Type B pancreatic cell (in vitro differentiated cells): ENCODE measurements around the gene KIF16B. TPM values are rescaled to one million over a fixed set of nuclear protein-coding genes. Genes with fewer than 3 reads are reported as not detected.

ENCODE experiments used
- DNase-seq: peaks from one replicate; pipeline ENCODE4 v3.0.0; 2021; ENCODE audit warnings: mixed read lengths; ENCODE audit not compliant: unreplicated experiment; ENCODE audit errors: extremely low spot score
- H3K27ac Mint-ChIP-seq: 2 replicates; pipeline ENCODE4 v1.8.0; 2021; ENCODE audit warnings: mild to moderate bottlenecking, mixed read lengths
- H3K27me3 Mint-ChIP-seq: 2 replicates; pipeline ENCODE4 v1.8.0; 2021; ENCODE audit warnings: mixed read lengths
- H3K36me3 Mint-ChIP-seq: 2 replicates; pipeline ENCODE4 v1.8.0; 2021; ENCODE audit warnings: mixed read lengths
- H3K4me1 Mint-ChIP-seq: one replicate; pipeline ENCODE4 v1.8.0; 2021; ENCODE audit warnings: mixed read lengths; ENCODE audit not compliant: unreplicated experiment
- H3K4me3 Mint-ChIP-seq: 2 replicates; pipeline ENCODE4 v1.8.0; 2021; ENCODE audit warnings: mild to moderate bottlenecking, mixed read lengths
- H3K9me3 Mint-ChIP-seq: 2 replicates; pipeline ENCODE4 v1.8.0; 2021; ENCODE audit warnings: mixed read lengths
- total RNA-seq: library from RNA; stranded (reverse); gene quantifications from 2 replicates; pipeline ENCODE4 v1.2.1, GENCODE V29; 2021; ENCODE audit warnings: low replicate concordance
- TF ChIP-seq, protein P1 (sequence below): fragments of 200-600 bp; sonication (generic); conservative IDR thresholded peaks from 2 replicates; pipeline ENCODE4 v1.5.0; 2021; ENCODE audit warnings: antibody characterized with exemption, mild to moderate bottlenecking

Gene KIF16B
- total RNA-seq, 1 donor from 2014 or later = 10.3 TPM

GRCh38 chr20:16516794-16517193 lies 56.5 kb downstream of the KIF16B start:
- Mint-ChIP-seq H3K4me1 (peaks cover 15% of the 10 kb centered on the region), H3K4me3 (no peak overlapping the region), H3K36me3 (peaks cover 12% of the 10 kb centered on the region), H3K27ac (no peak overlapping the region), H3K9me3 (peaks cover 5% of the 10 kb centered on the region), H3K27me3 (no peaks in the 10 kb centered on the region)
- TF ChIP-seq, protein P1, sequence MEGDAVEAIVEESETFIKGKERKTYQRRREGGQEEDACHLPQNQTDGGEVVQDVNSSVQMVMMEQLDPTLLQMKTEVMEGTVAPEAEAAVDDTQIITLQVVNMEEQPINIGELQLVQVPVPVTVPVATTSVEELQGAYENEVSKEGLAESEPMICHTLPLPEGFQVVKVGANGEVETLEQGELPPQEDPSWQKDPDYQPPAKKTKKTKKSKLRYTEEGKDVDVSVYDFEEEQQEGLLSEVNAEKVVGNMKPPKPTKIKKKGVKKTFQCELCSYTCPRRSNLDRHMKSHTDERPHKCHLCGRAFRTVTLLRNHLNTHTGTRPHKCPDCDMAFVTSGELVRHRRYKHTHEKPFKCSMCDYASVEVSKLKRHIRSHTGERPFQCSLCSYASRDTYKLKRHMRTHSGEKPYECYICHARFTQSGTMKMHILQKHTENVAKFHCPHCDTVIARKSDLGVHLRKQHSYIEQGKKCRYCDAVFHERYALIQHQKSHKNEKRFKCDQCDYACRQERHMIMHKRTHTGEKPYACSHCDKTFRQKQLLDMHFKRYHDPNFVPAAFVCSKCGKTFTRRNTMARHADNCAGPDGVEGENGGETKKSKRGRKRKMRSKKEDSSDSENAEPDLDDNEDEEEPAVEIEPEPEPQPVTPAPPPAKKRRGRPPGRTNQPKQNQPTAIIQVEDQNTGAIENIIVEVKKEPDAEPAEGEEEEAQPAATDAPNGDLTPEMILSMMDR = no peak
- DNase-seq = no peak

GRCh38 chr20:16515046-16515445 lies 58.2 kb downstream of the KIF16B start:
- DNase-seq = no peak
- TF ChIP-seq, protein P1 = no peak
- Mint-ChIP-seq H3K27ac (no peak overlapping the region), H3K27me3 (no peaks in the 10 kb centered on the region), H3K4me3 (no peak overlapping the region), H3K9me3 (no peaks in the 10 kb centered on the region), H3K4me1 (peaks cover 15% of the 10 kb centered on the region), H3K36me3 (peaks cover 12% of the 10 kb centered on the region)

- H3K4me3 Mint-ChIP-seq = no peak overlapping the region
- H3K27ac Mint-ChIP-seq = no peak overlapping the region
- H3K27me3 Mint-ChIP-seq = no peaks in the 10 kb centered on the region
- H3K9me3 Mint-ChIP-seq = no peaks in the 10 kb centered on the region
- H3K4me1 Mint-ChIP-seq = peaks cover 14% of the 10 kb centered on the region
- H3K36me3 Mint-ChIP-seq = peaks cover 12% of the 10 kb centered on the region
- DNase-seq = no peak
- TF ChIP-seq, protein P1 = no peak
Observed at GRCh38 chr20:16514140-16514539, 59.1 kb downstream of the KIF16B start.

DNA sequence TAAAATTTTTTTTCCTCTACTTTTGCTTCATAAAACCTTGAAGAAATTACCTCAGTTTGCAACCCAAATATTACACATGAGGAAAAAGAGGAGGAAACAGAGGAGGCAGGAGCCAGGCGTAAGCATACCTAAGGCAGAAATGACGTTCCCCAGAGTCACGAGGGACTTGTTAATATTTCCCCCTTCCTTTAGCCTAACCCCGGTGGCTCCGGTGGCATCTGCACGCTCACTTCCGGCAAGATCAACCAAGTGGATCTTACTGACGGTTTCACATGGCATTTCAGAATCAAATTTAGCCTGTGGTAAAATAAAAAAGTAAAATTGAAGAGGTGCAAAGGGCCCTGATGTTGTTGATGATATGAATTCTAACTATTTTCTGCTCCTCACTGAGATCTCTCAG lies 67.4 kb downstream of the KIF16B start:
- no peak for DNase-seq
- Mint-ChIP-seq H3K4me1 (no peaks in the 10 kb centered on the region), H3K4me3 (no peak overlapping the region), H3K36me3 (peaks cover 24% of the 10 kb centered on the region), H3K9me3 (no peaks in the 10 kb centered on the region), H3K27ac (no peak overlapping the region), H3K27me3 (no peaks in the 10 kb centered on the region)
- TF ChIP-seq, protein P1 = no peak

GRCh38 chr20:16501301-16501700 lies 71.9 kb downstream of the KIF16B start:
- Mint-ChIP-seq H3K9me3 (no peaks in the 10 kb centered on the region), H3K36me3 (peaks cover 14% of the 10 kb centered on the region), H3K27ac (no peak overlapping the region), H3K27me3 (no peaks in the 10 kb centered on the region), H3K4me1 (no peaks in the 10 kb centered on the region), H3K4me3 (no peak overlapping the region)
- TF ChIP-seq, protein P1 = no peak
- no peak for DNase-seq

DNA sequence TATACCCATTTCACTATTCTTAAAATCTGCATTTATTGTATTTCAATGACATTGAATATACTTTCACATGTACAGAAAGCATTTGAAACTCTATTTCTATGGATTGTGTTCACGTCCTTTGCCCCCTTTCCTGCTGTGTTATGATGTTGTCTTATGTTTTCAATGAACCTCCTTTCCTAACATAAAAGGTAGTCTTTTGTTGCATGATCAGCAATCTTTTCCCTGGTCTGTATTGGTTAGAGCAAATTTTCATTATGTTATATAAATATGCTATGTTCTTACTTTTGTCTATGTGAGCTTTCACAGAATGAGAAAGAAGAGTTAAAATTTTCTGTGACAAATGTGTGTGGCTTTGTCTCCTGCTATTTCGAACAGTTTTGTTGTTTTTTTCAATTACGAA lies 73.1 kb downstream of the KIF16B start:
- Mint-ChIP-seq H3K4me3 (no peak overlapping the region), H3K4me1 (no peaks in the 10 kb centered on the region), H3K27ac (no peak overlapping the region), H3K9me3 (no peaks in the 10 kb centered on the region), H3K36me3 (peaks cover 11% of the 10 kb centered on the region), H3K27me3 (no peaks in the 10 kb centered on the region)
- no peak for DNase-seq
- TF ChIP-seq, protein P1 = no peak
